OCI-LY1 (cell line): ENCODE measurements around the gene PEAK1.

Source experiments
- CTCF ChIP-seq: fragments of 200-600 bp; sonication (generic), shearing (Covaris generic); IDR thresholded peaks from 2 replicates; pipeline ENCODE4 v1.5.1; 2017; ENCODE audit warnings: mild to moderate bottlenecking, antibody characterized with exemption, low read length, moderate library complexity, mixed read lengths
- EZH2 ChIP-seq: fragments of 200-600 bp; sonication (generic), shearing (Covaris generic); IDR thresholded peaks from 2 replicates; pipeline ENCODE4 v1.8.0; 2017; ENCODE audit warnings: borderline replicate concordance, mixed run types, mild to moderate bottlenecking, antibody characterized with exemption, low read length, moderate library complexity, mixed read lengths

GRCh38 chr15:77122576-77122975 lies 297.3 kb downstream of the PEAK1 start:
- TF ChIP-seq CTCF (no peak), EZH2 (no peak)
